ENCODE data around the gene LCT.

GRCh38 chr2:135822855-135823254 is 14.1 kb downstream of the LCT start:
- no peak for TF ChIP-seq EZH2 (IDR thresholded peaks at IDR 0.05; ENCODE audit: low read length, unreplicated experiment)
- no peak for TF ChIP-seq CTCF (conservative IDR thresholded peaks at IDR 0.05; ENCODE audit: low read depth, low read length)
- TF ChIP-seq EZH2phosphoT487 (IDR thresholded peaks at IDR 0.05; ENCODE audit: borderline replicate concordance, low read length) = no peak
